GM19023 (cell line): ENCODE data around the gene RPS3.

Experiments used
- ATAC-seq: cut with Tn5 transposase; IDR thresholded peaks from one replicate; pipeline ENCODE4 v1.9.1; 2021; ENCODE audit warnings: mild to moderate bottlenecking, moderate library complexity; ENCODE audit not compliant: unreplicated experiment

RPS3 gene

GRCh38 chr11:75433443-75433842 is 34.1 kb downstream of the RPS3 start:
- ATAC-seq, result no peak

- ATAC-seq, result no peak
Observed at GRCh38 chr11:75434051-75434450, 34.7 kb downstream of the RPS3 start.

GRCh38 chr11:75434886-75435570 is 35.7 kb downstream of the RPS3 start:
- no peak for ATAC-seq

- no peak for ATAC-seq
Observed at GRCh38 chr11:75435571-75435925, 36.2 kb downstream of the RPS3 start.

GRCh38 chr11:75436806-75437205 is 37.5 kb downstream of the RPS3 start:
- ATAC-seq, result no peak

GRCh38 chr11:75437966-75438659 is 38.8 kb downstream of the RPS3 start:
- ATAC-seq, result no peak

- ATAC-seq, result no peak
Observed at GRCh38 chr11:75439026-75439425, 39.7 kb downstream of the RPS3 start.

GRCh38 chr11:75439495-75440120 is 40.3 kb downstream of the RPS3 start:
- ATAC-seq, result no peak

GRCh38 chr11:75440960-75441803 is 41.9 kb downstream of the RPS3 start:
- ATAC-seq, result no peak

GRCh38 chr11:75441804-75442132 is 42.5 kb downstream of the RPS3 start:
- ATAC-seq, result no peak

- no peak for ATAC-seq
Observed at GRCh38 chr11:75442161-75442885, 43.0 kb downstream of the RPS3 start.

GRCh38 chr11:75443043-75443442 is 43.7 kb downstream of the RPS3 start:
- ATAC-seq, result no peak

GRCh38 chr11:75445315-75445953 is 46.1 kb downstream of the RPS3 start:
- peak; percentile 70 for ATAC-seq

GRCh38 chr11:75447415-75447814 is 48.1 kb downstream of the RPS3 start:
- ATAC-seq, result no peak

GRCh38 chr11:75449271-75449670 is 50.0 kb downstream of the RPS3 start:
- no peak for ATAC-seq

- no peak for ATAC-seq
Observed at GRCh38 chr11:75449776-75450175, 50.5 kb downstream of the RPS3 start.

GRCh38 chr11:75450236-75450635 is 50.9 kb downstream of the RPS3 start:
- no peak for ATAC-seq

GRCh38 chr11:75450826-75451821 is 51.8 kb downstream of the RPS3 start:
- no peak for ATAC-seq
